ENCODE results near the gene GPX3. TPM values are rescaled to one million over a fixed set of nuclear protein-coding genes. Genes with fewer than 3 reads are reported as not detected.

The GPX3 gene
- total RNA-seq, 1 donor from 2014 or later = 3,069 TPM

GRCh38 chr5:151030379-151030778 lies 10.0 kb downstream of the GPX3 start:
- TF ChIP-seq CTCF (IDR thresholded peaks at IDR 0.05) = no peak
- peak in 1 of 2 donors; percentile 29 for TF ChIP-seq POLR2AphosphoS5 (IDR thresholded peaks at IDR 0.05; ENCODE audit: insufficient read depth in 1 of 2, low read depth in 1 of 2)
- no peak for TF ChIP-seq POLR2A (IDR thresholded peaks at IDR 0.05)
- Histone ChIP-seq H3K4me3 (no peak overlapping the region), H3K9me3 (no peaks in the 10 kb centered on the region), H3K27me3 (no peaks in the 10 kb centered on the region), H3K36me3 (peaks cover 0 to 66% of the 10 kb centered on the region in 2 donors), H3K4me1 (peaks cover 49% of the 10 kb centered on the region), H3K27ac (peak overlapping the region; percentile 94)
- intact Hi-C loops (cut with DNase I) = no loop called here
- no peak for DNase-seq (ENCODE audit: extremely low spot score in 2 of 2)

GRCh38 chr5:151031554-151031953 lies 11.2 kb downstream of the GPX3 start:
- Histone ChIP-seq H3K36me3 (peaks cover 0 to 78% of the 10 kb centered on the region in 2 donors), H3K4me1 (peaks cover 37% of the 10 kb centered on the region), H3K27me3 (no peaks in the 10 kb centered on the region), H3K4me3 (no peak overlapping the region), H3K27ac (peak overlapping the region; percentile 94), H3K9me3 (no peaks in the 10 kb centered on the region)
- DNase-seq (ENCODE audit: extremely low spot score in 2 of 2) = no peak
- intact Hi-C loops (cut with DNase I) = no loop called here
- TF ChIP-seq POLR2A (IDR thresholded peaks at IDR 0.05) (no peak), POLR2AphosphoS5 (IDR thresholded peaks at IDR 0.05; ENCODE audit: insufficient read depth in 1 of 2, low read depth in 1 of 2) (no peak), CTCF (IDR thresholded peaks at IDR 0.05) (no peak)

GRCh38 chr5:151033217-151033934 lies 13.0 kb downstream of the GPX3 start:
- Histone ChIP-seq H3K4me3 (no peak overlapping the region), H3K9me3 (no peaks in the 10 kb centered on the region), H3K27ac (peak overlapping the region; percentile 4), H3K4me1 (peaks cover 35% of the 10 kb centered on the region), H3K27me3 (no peaks in the 10 kb centered on the region), H3K36me3 (peaks cover 0 to 70% of the 10 kb centered on the region in 2 donors)
- no peak for TF ChIP-seq POLR2A (IDR thresholded peaks at IDR 0.05)
- no peak for TF ChIP-seq CTCF (IDR thresholded peaks at IDR 0.05)
- TF ChIP-seq POLR2AphosphoS5 (IDR thresholded peaks at IDR 0.05; ENCODE audit: insufficient read depth in 1 of 2, low read depth in 1 of 2) = no peak
- intact Hi-C loops (cut with DNase I) = no loop called here
- DNase-seq (ENCODE audit: extremely low spot score in 2 of 2) = no peak

GRCh38 chr5:151034422-151035379 lies 14.3 kb downstream of the GPX3 start:
- peaks cover 0 to 73% of the 10 kb centered on the region in 2 donors for H3K36me3 ChIP-seq
- DNase-seq (ENCODE audit: extremely low spot score in 2 of 2) = no peak
- no peak for TF ChIP-seq POLR2A (IDR thresholded peaks at IDR 0.05)
- no peak for TF ChIP-seq CTCF (IDR thresholded peaks at IDR 0.05)
- TF ChIP-seq POLR2AphosphoS5 (IDR thresholded peaks at IDR 0.05; ENCODE audit: insufficient read depth in 1 of 2, low read depth in 1 of 2) = no peak
- intact Hi-C loops (cut with DNase I) = no loop called here
- H3K27me3 ChIP-seq = no peaks in the 10 kb centered on the region
- no peak overlapping the region for H3K27ac ChIP-seq
- no peak overlapping the region for H3K4me3 ChIP-seq
- H3K4me1 ChIP-seq = peaks cover 39% of the 10 kb centered on the region
- H3K9me3 ChIP-seq = no peaks in the 10 kb centered on the region
